ENCODE results near the gene CRCP. TPM values are rescaled to one million over a fixed set of nuclear protein-coding genes. Genes with fewer than 3 reads are reported as not detected.

CRCP gene
- total and polyA plus RNA-seq, 10 of the 15 experiments (the other 5 are each of a cell fraction or from before 2014, with no cell fraction given) = 12.4 to 33.8 (median 29.1) TPM

DNA sequence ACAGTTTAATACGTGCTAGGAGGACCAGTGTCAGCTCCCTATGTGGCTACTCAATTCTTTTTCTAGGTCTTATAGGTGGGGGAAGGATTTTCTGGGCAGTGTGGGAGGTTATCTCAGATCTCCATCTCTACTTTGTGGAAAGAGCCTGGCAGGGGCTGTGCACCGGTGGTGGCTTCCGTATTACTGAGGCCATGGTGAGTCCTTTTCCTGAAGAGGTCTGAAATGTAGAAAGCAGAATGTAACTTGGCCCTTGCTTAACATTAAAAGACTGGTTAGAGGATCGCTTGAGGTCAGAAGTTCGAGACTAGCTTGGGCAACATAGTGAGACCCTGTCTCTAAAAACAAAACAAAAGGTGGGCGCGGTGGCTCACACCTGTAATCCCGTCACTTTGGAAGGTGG lies 87.8 kb downstream of the CRCP start (continued):
- TF ChIP-seq, protein P1, sequence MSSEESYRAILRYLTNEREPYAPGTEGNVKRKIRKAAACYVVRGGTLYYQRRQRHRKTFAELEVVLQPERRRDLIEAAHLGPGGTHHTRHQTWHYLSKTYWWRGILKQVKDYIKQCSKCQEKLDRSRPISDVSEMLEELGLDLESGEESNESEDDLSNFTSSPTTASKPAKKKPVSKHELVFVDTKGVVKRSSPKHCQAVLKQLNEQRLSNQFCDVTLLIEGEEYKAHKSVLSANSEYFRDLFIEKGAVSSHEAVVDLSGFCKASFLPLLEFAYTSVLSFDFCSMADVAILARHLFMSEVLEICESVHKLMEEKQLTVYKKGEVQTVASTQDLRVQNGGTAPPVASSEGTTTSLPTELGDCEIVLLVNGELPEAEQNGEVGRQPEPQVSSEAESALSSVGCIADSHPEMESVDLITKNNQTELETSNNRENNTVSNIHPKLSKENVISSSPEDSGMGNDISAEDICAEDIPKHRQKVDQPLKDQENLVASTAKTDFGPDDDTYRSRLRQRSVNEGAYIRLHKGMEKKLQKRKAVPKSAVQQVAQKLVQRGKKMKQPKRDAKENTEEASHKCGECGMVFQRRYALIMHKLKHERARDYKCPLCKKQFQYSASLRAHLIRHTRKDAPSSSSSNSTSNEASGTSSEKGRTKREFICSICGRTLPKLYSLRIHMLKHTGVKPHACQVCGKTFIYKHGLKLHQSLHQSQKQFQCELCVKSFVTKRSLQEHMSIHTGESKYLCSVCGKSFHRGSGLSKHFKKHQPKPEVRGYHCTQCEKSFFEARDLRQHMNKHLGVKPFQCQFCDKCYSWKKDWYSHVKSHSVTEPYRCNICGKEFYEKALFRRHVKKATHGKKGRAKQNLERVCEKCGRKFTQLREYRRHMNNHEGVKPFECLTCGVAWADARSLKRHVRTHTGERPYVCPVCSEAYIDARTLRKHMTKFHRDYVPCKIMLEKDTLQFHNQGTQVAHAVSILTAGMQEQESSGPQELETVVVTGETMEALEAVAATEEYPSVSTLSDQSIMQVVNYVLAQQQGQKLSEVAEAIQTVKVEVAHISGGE (CRISPR knock-in tag; IDR thresholded peaks at IDR 0.05) = no peak
- TF ChIP-seq JUNB (IDR thresholded peaks at IDR 0.05) (no peak), PAX5 (IDR thresholded peaks at IDR 0.05; ENCODE audit: borderline replicate concordance, low read depth, low read length) (no peak), NR2C2 (IDR thresholded peaks at IDR 0.05; ENCODE audit: borderline replicate concordance, control insufficient read depth, insufficient read length, low read depth) (no peak), YBX1 (IDR thresholded peaks at IDR 0.05) (no peak), SRF (IDR thresholded peaks at IDR 0.05; ENCODE audit: low read depth in 2 of 2, low read length in 2 of 2) (no peak), MYB (IDR thresholded peaks at IDR 0.05; ENCODE audit: borderline replicate concordance, low read depth, low read length) (no peak), MXI1 (IDR thresholded peaks at IDR 0.05; ENCODE audit: low read depth, low read length) (no peak), CEBPB (IDR thresholded peaks at IDR 0.05; ENCODE audit: borderline replicate concordance in 1 of 2, low read depth in 2 of 2, low read length in 2 of 2) (no peak), FOXK2 (IDR thresholded peaks at IDR 0.05) (no peak), ZNF24 (IDR thresholded peaks at IDR 0.05) (no peak), SREBF2 (IDR thresholded peaks at IDR 0.05; ENCODE audit: low read length) (no peak), CBFB (IDR thresholded peaks at IDR 0.05; ENCODE audit: low read depth) (no peak)
- TF ChIP-seq, protein P2, sequence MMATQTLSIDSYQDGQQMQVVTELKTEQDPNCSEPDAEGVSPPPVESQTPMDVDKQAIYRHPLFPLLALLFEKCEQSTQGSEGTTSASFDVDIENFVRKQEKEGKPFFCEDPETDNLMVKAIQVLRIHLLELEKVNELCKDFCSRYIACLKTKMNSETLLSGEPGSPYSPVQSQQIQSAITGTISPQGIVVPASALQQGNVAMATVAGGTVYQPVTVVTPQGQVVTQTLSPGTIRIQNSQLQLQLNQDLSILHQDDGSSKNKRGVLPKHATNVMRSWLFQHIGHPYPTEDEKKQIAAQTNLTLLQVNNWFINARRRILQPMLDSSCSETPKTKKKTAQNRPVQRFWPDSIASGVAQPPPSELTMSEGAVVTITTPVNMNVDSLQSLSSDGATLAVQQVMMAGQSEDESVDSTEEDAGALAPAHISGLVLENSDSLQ (IDR thresholded peaks at IDR 0.05) = no peak
- TF ChIP-seq, protein P3, sequence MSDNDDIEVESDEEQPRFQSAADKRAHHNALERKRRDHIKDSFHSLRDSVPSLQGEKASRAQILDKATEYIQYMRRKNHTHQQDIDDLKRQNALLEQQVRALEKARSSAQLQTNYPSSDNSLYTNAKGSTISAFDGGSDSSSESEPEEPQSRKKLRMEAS (IDR thresholded peaks at IDR 0.05; ENCODE audit: low read depth, low read length) = no peak
- TF ChIP-seq, protein P4, sequence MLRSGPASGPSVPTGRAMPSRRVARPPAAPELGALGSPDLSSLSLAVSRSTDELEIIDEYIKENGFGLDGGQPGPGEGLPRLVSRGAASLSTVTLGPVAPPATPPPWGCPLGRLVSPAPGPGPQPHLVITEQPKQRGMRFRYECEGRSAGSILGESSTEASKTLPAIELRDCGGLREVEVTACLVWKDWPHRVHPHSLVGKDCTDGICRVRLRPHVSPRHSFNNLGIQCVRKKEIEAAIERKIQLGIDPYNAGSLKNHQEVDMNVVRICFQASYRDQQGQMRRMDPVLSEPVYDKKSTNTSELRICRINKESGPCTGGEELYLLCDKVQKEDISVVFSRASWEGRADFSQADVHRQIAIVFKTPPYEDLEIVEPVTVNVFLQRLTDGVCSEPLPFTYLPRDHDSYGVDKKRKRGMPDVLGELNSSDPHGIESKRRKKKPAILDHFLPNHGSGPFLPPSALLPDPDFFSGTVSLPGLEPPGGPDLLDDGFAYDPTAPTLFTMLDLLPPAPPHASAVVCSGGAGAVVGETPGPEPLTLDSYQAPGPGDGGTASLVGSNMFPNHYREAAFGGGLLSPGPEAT (IDR thresholded peaks at IDR 0.05; ENCODE audit: low read depth) = no peak

Other genes starting within 250 kb of the CRCP start
- gene VKORC1L1, start 241.8 kb upstream of the CRCP start, total RNA-seq (2014; rRNA removed) = 8.6 and 9.1 TPM in 2 replicates
- 7.8 and 8.0 TPM in 2 replicates for gene VKORC1L1, start 241.8 kb upstream of the CRCP start, total RNA-seq (2014; rRNA removed; fragmentation: Illumina TruSeq; extraction: Trizol)
- 15.0 and 16.1 TPM in 2 replicates for gene VKORC1L1, start 241.8 kb upstream of the CRCP start, total RNA-seq (2021)
- 17.4 and 17.5 TPM in 2 replicates for gene VKORC1L1, start 241.8 kb upstream of the CRCP start, polyA plus RNA-seq (2011; rRNA removed)
- gene VKORC1L1, start 241.8 kb upstream of the CRCP start, polyA plus RNA-seq (2014; fragmentation: Illumina TruSeq; extraction: Trizol) = 15.6 and 18.1 TPM in 2 replicates
- 1 to 10 TPM; 3.3 to 4.7 TPM for gene VKORC1L1, start 241.8 kb upstream of the CRCP start, polyA plus RNA-seq (2014; fragmentation: Nextera tagmentation; extraction: Ambion mirVana)
- 10.9 and 15.2 TPM in 2 replicates for gene VKORC1L1, start 241.8 kb upstream of the CRCP start, polyA plus RNA-seq (2014; rRNA removed)
- 10 to 100 TPM in 1 of 2 experiments, 1 to 10 TPM in 1; 9.8 to 18.8 TPM for gene VKORC1L1, start 241.8 kb upstream of the CRCP start, polyA plus RNA-seq (2016; fragmentation: Nextera tagmentation; extraction: Ambion mirVana)
- gene GUSB, start 132.6 kb upstream of the CRCP start, total RNA-seq (2014; rRNA removed) = 23.2 and 26.9 TPM in 2 replicates
- 25.2 and 28.4 TPM in 2 replicates for gene GUSB, start 132.6 kb upstream of the CRCP start, total RNA-seq (2014; rRNA removed; fragmentation: Illumina TruSeq; extraction: Trizol)
- 50.0 and 54.3 TPM in 2 replicates for gene GUSB, start 132.6 kb upstream of the CRCP start, total RNA-seq (2021)
- 31.4 and 52.3 TPM in 2 replicates for gene GUSB, start 132.6 kb upstream of the CRCP start, polyA plus RNA-seq (2011; rRNA removed)
- 28.1 and 39.5 TPM in 2 replicates for gene GUSB, start 132.6 kb upstream of the CRCP start, polyA plus RNA-seq (2014; fragmentation: Illumina TruSeq; extraction: Trizol)
- gene GUSB, start 132.6 kb upstream of the CRCP start, polyA plus RNA-seq (2014; fragmentation: Nextera tagmentation; extraction: Ambion mirVana) = 10 to 100 TPM in 1 of 2 experiments, 1 to 10 TPM in 1; 9.8 to 19.6 TPM
- gene GUSB, start 132.6 kb upstream of the CRCP start, polyA plus RNA-seq (2014; rRNA removed) = 51.2 and 55.9 TPM in 2 replicates
- gene GUSB, start 132.6 kb upstream of the CRCP start, polyA plus RNA-seq (2016; fragmentation: Nextera tagmentation; extraction: Ambion mirVana) = 10 to 100 TPM; 65.5 to 71.2 TPM
- gene ASL, start 39.0 kb upstream of the CRCP start, total RNA-seq (2014; rRNA removed) = 32.5 and 34.2 TPM in 2 replicates
- 15.5 and 16.0 TPM in 2 replicates for gene ASL, start 39.0 kb upstream of the CRCP start, total RNA-seq (2014; rRNA removed; fragmentation: Illumina TruSeq; extraction: Trizol)
- 29.7 and 30.1 TPM in 2 replicates for gene ASL, start 39.0 kb upstream of the CRCP start, total RNA-seq (2021)
- gene ASL, start 39.0 kb upstream of the CRCP start, polyA plus RNA-seq (2011; rRNA removed) = 14.8 and 36.7 TPM in 2 replicates
- gene ASL, start 39.0 kb upstream of the CRCP start, polyA plus RNA-seq (2014; fragmentation: Illumina TruSeq; extraction: Trizol) = 6.4 and 12.6 TPM in 2 replicates
- gene ASL, start 39.0 kb upstream of the CRCP start, polyA plus RNA-seq (2014; fragmentation: Nextera tagmentation; extraction: Ambion mirVana) = 1 to 10 TPM in 1 of 2 experiments, under 1 TPM in 1; 0.66 to 7.1 TPM
- gene ASL, start 39.0 kb upstream of the CRCP start, polyA plus RNA-seq (2014; rRNA removed) = 36.0 and 43.5 TPM in 2 replicates
- gene ASL, start 39.0 kb upstream of the CRCP start, polyA plus RNA-seq (2016; fragmentation: Nextera tagmentation; extraction: Ambion mirVana) = 10 to 100 TPM; 27.8 to 30.5 TPM
- gene TPST1, start 90.5 kb downstream of the CRCP start, total RNA-seq (2014; rRNA removed) = 7.8 and 8.9 TPM in 2 replicates
- gene TPST1, start 90.5 kb downstream of the CRCP start, total RNA-seq (2014; rRNA removed; fragmentation: Illumina TruSeq; extraction: Trizol) = 9.7 and 10.6 TPM in 2 replicates
- gene TPST1, start 90.5 kb downstream of the CRCP start, total RNA-seq (2021) = 6.4 and 7.4 TPM in 2 replicates
- 7.7 and 10.4 TPM in 2 replicates for gene TPST1, start 90.5 kb downstream of the CRCP start, polyA plus RNA-seq (2011; rRNA removed)
- gene TPST1, start 90.5 kb downstream of the CRCP start, polyA plus RNA-seq (2014; fragmentation: Illumina TruSeq; extraction: Trizol) = 6.0 and 6.6 TPM in 2 replicates
- 1 to 10 TPM; 1.1 to 2.2 TPM for gene TPST1, start 90.5 kb downstream of the CRCP start, polyA plus RNA-seq (2014; fragmentation: Nextera tagmentation; extraction: Ambion mirVana)
- 6.3 and 7.6 TPM in 2 replicates for gene TPST1, start 90.5 kb downstream of the CRCP start, polyA plus RNA-seq (2014; rRNA removed)
- 1 to 10 TPM; 8.2 to 8.9 TPM for gene TPST1, start 90.5 kb downstream of the CRCP start, polyA plus RNA-seq (2016; fragmentation: Nextera tagmentation; extraction: Ambion mirVana)